Neural progenitor cell (in vitro differentiated cells): ENCODE measurements around the gene NAP1L4.

Source experiments
- EZH2 ChIP-seq: fragments of 200-600 bp; sonication (generic); IDR thresholded peaks from 2 replicates; pipeline ENCODE4 v1.6.1; 2017; ENCODE audit warnings: antibody characterized with exemption, mild to moderate bottlenecking, moderate library complexity
- EZH2phosphoT487 ChIP-seq: fragments of 200-600 bp; sonication (generic); IDR thresholded peaks from 2 replicates; pipeline ENCODE4 v1.6.1; 2017; ENCODE audit warnings: antibody characterized with exemption
- TF ChIP-seq, protein P1 (sequence below): fragments of 200-600 bp; sonication (generic); IDR thresholded peaks from 2 replicates; pipeline ENCODE4 v1.5.1; 2017; ENCODE audit warnings: antibody characterized with exemption, mild to moderate bottlenecking

GRCh38 chr11:2977113-2977512 is 15.0 kb downstream of the NAP1L4 start:
- TF ChIP-seq, protein P1, sequence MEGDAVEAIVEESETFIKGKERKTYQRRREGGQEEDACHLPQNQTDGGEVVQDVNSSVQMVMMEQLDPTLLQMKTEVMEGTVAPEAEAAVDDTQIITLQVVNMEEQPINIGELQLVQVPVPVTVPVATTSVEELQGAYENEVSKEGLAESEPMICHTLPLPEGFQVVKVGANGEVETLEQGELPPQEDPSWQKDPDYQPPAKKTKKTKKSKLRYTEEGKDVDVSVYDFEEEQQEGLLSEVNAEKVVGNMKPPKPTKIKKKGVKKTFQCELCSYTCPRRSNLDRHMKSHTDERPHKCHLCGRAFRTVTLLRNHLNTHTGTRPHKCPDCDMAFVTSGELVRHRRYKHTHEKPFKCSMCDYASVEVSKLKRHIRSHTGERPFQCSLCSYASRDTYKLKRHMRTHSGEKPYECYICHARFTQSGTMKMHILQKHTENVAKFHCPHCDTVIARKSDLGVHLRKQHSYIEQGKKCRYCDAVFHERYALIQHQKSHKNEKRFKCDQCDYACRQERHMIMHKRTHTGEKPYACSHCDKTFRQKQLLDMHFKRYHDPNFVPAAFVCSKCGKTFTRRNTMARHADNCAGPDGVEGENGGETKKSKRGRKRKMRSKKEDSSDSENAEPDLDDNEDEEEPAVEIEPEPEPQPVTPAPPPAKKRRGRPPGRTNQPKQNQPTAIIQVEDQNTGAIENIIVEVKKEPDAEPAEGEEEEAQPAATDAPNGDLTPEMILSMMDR = no peak
- no peak for TF ChIP-seq EZH2
- no peak for TF ChIP-seq EZH2phosphoT487
